ENCODE measurements around the gene CNTLN.

The CNTLN gene

GRCh38 chr9:17134396-17135294, at the start of gene CNTLN:
CNTLN (plus strand) TSS chr9:17135040; CDS start chr9:17135066, 26 bp downstream.
- no peak for TF ChIP-seq CTCF (IDR thresholded peaks at IDR 0.05; ENCODE audit: control insufficient read depth, extremely low read depth, insufficient read depth)
- DNase-seq (ENCODE audit: low read depth), result peak; percentile 45

GRCh38 chr9:17088566-17088965, 46.3 kb upstream of the CNTLN start:
- no peak for TF ChIP-seq CTCF (IDR thresholded peaks at IDR 0.05; ENCODE audit: control insufficient read depth, extremely low read depth, insufficient read depth)

More at GRCh38 chr9:17134396-17135294, at the start of gene CNTLN:
- H3K4me3 ChIP-seq (ENCODE audit: low read depth, low read length), result peak within 1 kb of the TSS; percentile 90

GRCh38 chr9:17090041-17090440, 44.8 kb upstream of the CNTLN start:
- no peak overlapping the region for H3K4me3 ChIP-seq (ENCODE audit: low read depth, low read length)
- DNase-seq (ENCODE audit: low read depth), result no peak
- TF ChIP-seq CTCF (IDR thresholded peaks at IDR 0.05; ENCODE audit: control insufficient read depth, extremely low read depth, insufficient read depth), result no peak

More at GRCh38 chr9:17088566-17088965, 46.3 kb upstream of the CNTLN start:
- no peak for DNase-seq (ENCODE audit: low read depth)
- H3K4me3 ChIP-seq (ENCODE audit: low read depth, low read length), result no peak overlapping the region

GRCh38 chr9:17116400-17116837, 18.4 kb upstream of the CNTLN start:
- peak; percentile 32 for DNase-seq (ENCODE audit: low read depth)
- H3K4me3 ChIP-seq (ENCODE audit: low read depth, low read length), result no peak overlapping the region
- TF ChIP-seq CTCF (IDR thresholded peaks at IDR 0.05; ENCODE audit: control insufficient read depth, extremely low read depth, insufficient read depth), result peak; percentile 42

- no peak overlapping the region for H3K4me3 ChIP-seq (ENCODE audit: low read depth, low read length)
- DNase-seq (ENCODE audit: low read depth), result peak; percentile 76
- no peak for TF ChIP-seq CTCF (IDR thresholded peaks at IDR 0.05; ENCODE audit: control insufficient read depth, extremely low read depth, insufficient read depth)
Observed at GRCh38 chr9:17117372-17117771, 17.5 kb upstream of the CNTLN start.

GRCh38 chr9:17120203-17120602, 14.6 kb upstream of the CNTLN start:
- TF ChIP-seq CTCF (IDR thresholded peaks at IDR 0.05; ENCODE audit: control insufficient read depth, extremely low read depth, insufficient read depth), result no peak
- no peak overlapping the region for H3K4me3 ChIP-seq (ENCODE audit: low read depth, low read length)
- no peak for DNase-seq (ENCODE audit: low read depth)
